ENCODE results near the gene DRD1.

The DRD1 gene

DNA sequence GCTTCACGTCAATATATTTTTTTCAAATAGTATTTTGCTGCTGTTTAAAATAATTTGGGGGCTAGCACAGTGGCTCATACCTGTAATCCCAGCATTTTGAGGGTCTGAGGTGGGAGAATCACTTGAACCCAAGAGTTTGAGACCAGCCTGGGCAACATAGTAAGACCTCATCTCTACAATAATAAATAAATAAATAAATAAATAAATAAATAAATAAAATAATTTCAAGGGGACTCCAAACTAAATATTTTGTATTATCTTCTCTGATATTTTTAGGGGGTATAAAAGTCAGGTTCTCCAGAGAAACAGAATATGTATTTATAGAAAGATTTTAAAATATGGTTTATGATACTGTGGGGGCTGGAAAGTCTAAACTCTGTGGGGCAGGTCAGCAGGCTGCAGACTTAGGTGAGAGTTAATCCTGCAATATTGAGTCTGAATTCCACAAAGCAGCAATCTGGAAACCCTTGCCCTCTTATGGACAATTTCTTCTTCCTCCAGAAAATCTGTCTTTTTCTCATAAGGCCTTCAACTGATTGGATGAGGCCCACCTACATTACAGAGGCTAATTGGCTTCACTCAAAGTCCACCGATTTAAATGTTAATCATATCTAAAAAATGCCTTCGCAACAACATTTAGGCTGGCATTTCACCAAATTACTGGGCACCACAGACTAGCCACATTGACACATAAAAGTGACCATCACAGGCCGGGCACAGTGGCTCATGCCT lies 53.5 kb downstream of the DRD1 start:
- TF ChIP-seq, protein P1, sequence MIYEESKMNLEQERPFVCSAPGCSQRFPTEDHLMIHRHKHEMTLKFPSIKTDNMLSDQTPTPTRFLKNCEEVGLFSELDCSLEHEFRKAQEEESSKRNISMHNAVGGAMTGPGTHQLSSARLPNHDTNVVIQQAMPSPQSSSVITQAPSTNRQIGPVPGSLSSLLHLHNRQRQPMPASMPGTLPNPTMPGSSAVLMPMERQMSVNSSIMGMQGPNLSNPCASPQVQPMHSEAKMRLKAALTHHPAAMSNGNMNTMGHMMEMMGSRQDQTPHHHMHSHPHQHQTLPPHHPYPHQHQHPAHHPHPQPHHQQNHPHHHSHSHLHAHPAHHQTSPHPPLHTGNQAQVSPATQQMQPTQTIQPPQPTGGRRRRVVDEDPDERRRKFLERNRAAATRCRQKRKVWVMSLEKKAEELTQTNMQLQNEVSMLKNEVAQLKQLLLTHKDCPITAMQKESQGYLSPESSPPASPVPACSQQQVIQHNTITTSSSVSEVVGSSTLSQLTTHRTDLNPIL (CRISPR knock-in tag; IDR thresholded peaks at IDR 0.05; ENCODE audit: low read depth): no peak
- TF ChIP-seq ZFP3 (CRISPR knock-in tag; IDR thresholded peaks at IDR 0.05) (no peak), ZNF70 (CRISPR knock-in tag; IDR thresholded peaks at IDR 0.05) (no peak), BACH2 (CRISPR knock-in tag; IDR thresholded peaks at IDR 0.05; ENCODE audit: borderline replicate concordance) (no peak), TCF4 (CRISPR knock-in tag; IDR thresholded peaks at IDR 0.05; ENCODE audit: borderline replicate concordance) (no peak), PPARA (CRISPR knock-in tag; IDR thresholded peaks at IDR 0.05; ENCODE audit: borderline replicate concordance) (no peak), OSR1 (CRISPR knock-in tag; IDR thresholded peaks at IDR 0.05) (no peak), ZC3H10 (CRISPR knock-in tag; IDR thresholded peaks at IDR 0.05) (no peak), ZNF8 (CRISPR knock-in tag; IDR thresholded peaks at IDR 0.05) (no peak), ISL1 (CRISPR knock-in tag; IDR thresholded peaks at IDR 0.05) (no peak), ZFP30 (CRISPR knock-in tag; IDR thresholded peaks at IDR 0.05) (no peak)
- TF ChIP-seq, protein P2, sequence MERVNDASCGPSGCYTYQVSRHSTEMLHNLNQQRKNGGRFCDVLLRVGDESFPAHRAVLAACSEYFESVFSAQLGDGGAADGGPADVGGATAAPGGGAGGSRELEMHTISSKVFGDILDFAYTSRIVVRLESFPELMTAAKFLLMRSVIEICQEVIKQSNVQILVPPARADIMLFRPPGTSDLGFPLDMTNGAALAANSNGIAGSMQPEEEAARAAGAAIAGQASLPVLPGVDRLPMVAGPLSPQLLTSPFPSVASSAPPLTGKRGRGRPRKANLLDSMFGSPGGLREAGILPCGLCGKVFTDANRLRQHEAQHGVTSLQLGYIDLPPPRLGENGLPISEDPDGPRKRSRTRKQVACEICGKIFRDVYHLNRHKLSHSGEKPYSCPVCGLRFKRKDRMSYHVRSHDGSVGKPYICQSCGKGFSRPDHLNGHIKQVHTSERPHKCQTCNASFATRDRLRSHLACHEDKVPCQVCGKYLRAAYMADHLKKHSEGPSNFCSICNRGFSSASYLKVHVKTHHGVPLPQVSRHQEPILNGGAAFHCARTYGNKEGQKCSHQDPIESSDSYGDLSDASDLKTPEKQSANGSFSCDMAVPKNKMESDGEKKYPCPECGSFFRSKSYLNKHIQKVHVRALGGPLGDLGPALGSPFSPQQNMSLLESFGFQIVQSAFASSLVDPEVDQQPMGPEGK (CRISPR knock-in tag; IDR thresholded peaks at IDR 0.05; ENCODE audit: borderline replicate concordance): no peak
- TF ChIP-seq, protein P3, sequence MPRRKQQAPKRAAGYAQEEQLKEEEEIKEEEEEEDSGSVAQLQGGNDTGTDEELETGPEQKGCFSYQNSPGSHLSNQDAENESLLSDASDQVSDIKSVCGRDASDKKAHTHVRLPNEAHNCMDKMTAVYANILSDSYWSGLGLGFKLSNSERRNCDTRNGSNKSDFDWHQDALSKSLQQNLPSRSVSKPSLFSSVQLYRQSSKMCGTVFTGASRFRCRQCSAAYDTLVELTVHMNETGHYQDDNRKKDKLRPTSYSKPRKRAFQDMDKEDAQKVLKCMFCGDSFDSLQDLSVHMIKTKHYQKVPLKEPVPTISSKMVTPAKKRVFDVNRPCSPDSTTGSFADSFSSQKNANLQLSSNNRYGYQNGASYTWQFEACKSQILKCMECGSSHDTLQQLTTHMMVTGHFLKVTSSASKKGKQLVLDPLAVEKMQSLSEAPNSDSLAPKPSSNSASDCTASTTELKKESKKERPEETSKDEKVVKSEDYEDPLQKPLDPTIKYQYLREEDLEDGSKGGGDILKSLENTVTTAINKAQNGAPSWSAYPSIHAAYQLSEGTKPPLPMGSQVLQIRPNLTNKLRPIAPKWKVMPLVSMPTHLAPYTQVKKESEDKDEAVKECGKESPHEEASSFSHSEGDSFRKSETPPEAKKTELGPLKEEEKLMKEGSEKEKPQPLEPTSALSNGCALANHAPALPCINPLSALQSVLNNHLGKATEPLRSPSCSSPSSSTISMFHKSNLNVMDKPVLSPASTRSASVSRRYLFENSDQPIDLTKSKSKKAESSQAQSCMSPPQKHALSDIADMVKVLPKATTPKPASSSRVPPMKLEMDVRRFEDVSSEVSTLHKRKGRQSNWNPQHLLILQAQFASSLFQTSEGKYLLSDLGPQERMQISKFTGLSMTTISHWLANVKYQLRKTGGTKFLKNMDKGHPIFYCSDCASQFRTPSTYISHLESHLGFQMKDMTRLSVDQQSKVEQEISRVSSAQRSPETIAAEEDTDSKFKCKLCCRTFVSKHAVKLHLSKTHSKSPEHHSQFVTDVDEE (CRISPR knock-in tag; IDR thresholded peaks at IDR 0.05): no peak
- no peak for ATAC-seq
